Tibial nerve (tissue), 4 donors: ENCODE data around the gene MAP4K4. TPM values are rescaled to one million over a fixed set of nuclear protein-coding genes. Genes with fewer than 3 reads are reported as not detected.

ENCODE experiments used
- DNase-seq, 2 donors: peaks; one replicate each; pipeline ENCODE4 v3.0.0-alpha.2; 2019; ENCODE audit warnings: low spot score in 2 of 2
- H3K27ac ChIP-seq, 4 donors: fragments of 200-600 bp; sonication (generic) in 3 of 4; one replicate each; pipeline ENCODE4 v1.5.1; 2017 to 2019; ENCODE audit warnings: mild to moderate bottlenecking in 1 of 4
- H3K27me3 ChIP-seq, 2 donors: fragments of 200-600 bp; sonication (generic) in 1 of 2; one replicate each; pipeline versions ENCODE4 v1.5.1 to v1.6.0; 2017 to 2019
- H3K36me3 ChIP-seq, 3 donors: fragments of 200-600 bp; sonication (generic); one replicate each; pipeline ENCODE4 v1.5.1; 2018 to 2019
- H3K4me1 ChIP-seq, 4 donors: fragments of 200-600 bp; sonication (generic) in 3 of 4; one replicate each; pipeline ENCODE4 v1.5.1; 2017 to 2019
- H3K4me3 ChIP-seq, 4 donors: fragments of 200-600 bp; sonication (generic) in 3 of 4; one replicate each; pipeline ENCODE4 v1.5.1; 2017 to 2019; ENCODE audit warnings: mild to moderate bottlenecking in 1 of 4, moderate library complexity in 1 of 4
- H3K9me3 ChIP-seq, 4 donors: fragments of 200-600 bp; sonication (generic) in 3 of 4; one replicate each; pipeline ENCODE4 v1.5.1; 2017 to 2019
- CTCF ChIP-seq, 5 experiments: fragments of 200-600 bp in 3 of 5; fragments of 450-650 bp in 2 of 5; sonication (generic) in 3 of 5; IDR thresholded peaks; one replicate each; pipeline ENCODE4 v1.5.1; 2016 to 2019; ENCODE audit warnings: antibody characterized with exemption in 5 of 5, mild to moderate bottlenecking in 3 of 5, moderate library complexity in 2 of 5
- EP300 ChIP-seq, 2 donors: sonication (generic); formaldehyde crosslinking; IDR thresholded peaks; one replicate each; pipeline ENCODE4 v1.6.1; 2017; ENCODE audit warnings: antibody characterized with exemption in 2 of 2, mild to moderate bottlenecking in 1 of 2
- POLR2A ChIP-seq, 2 donors: fragments of 450-650 bp; IDR thresholded peaks; one replicate each; pipeline ENCODE4 v1.6.1; 2017; ENCODE audit warnings: antibody characterized with exemption in 2 of 2, mild to moderate bottlenecking in 2 of 2, moderate library complexity in 2 of 2
- WGBS, 2 donors: methylation state at CpG; one replicate each; pipeline ENCODE4 v1.1.5; 2018; 5-methylcytosine and 5-hydroxymethylcytosine counted together
- total RNA-seq, 4 donors: library from RNA; depleted of rRNA; stranded (reverse); fragments of >200 nt; gene quantifications; one replicate each; pipeline ENCODE4 v1.1.0, GENCODE V29; 2016

Gene MAP4K4
- total RNA-seq, 4 donors from 2014 or later, result 78.0 to 85.7 (median 84.4) TPM

- H3K9me3 ChIP-seq, result no peaks in the 10 kb centered on the region
- H3K27me3 ChIP-seq, result no peaks in the 10 kb centered on the region
- no peak overlapping the region for H3K4me3 ChIP-seq
- peak overlapping the region; percentile 15 to 77 (median 44) for H3K27ac ChIP-seq
- DNase-seq, result no peak
- peaks cover 0 to 86% (median 36%) of the 10 kb centered on the region in 4 donors for H3K4me1 ChIP-seq
- WGBS, 2 donors, result 44 to 53% methylated on average over 5 of the region's 5 CpGs
- no peak for TF ChIP-seq EP300 (IDR thresholded peaks at IDR 0.05)
- TF ChIP-seq CTCF (IDR thresholded peaks at IDR 0.05), result no peak
- TF ChIP-seq POLR2A (IDR thresholded peaks at IDR 0.05), result no peak
- H3K36me3 ChIP-seq, result no peaks in the 10 kb centered on the region
Observed at GRCh38 chr2:101806123-101806522, 108.6 kb downstream of the MAP4K4 start.

- DNase-seq, result no peak
- 18 to 30% methylated on average over 4 of the region's 4 CpGs for WGBS, 2 donors
- Histone ChIP-seq H3K27me3 (no peaks in the 10 kb centered on the region), H3K4me3 (no peak overlapping the region), H3K9me3 (no peaks in the 10 kb centered on the region), H3K27ac (peak overlapping the region; percentile 15 to 77 (median 44)), H3K36me3 (no peaks in the 10 kb centered on the region), H3K4me1 (peaks cover 0 to 85% (median 37%) of the 10 kb centered on the region in 4 donors)
- TF ChIP-seq CTCF (IDR thresholded peaks at IDR 0.05), result no peak
Observed at GRCh38 chr2:101806701-101807100, 109.2 kb downstream of the MAP4K4 start.

GRCh38 chr2:101807242-101807641 lies 109.7 kb downstream of the MAP4K4 start:
- no peak for DNase-seq
- no peaks in the 10 kb centered on the region for H3K9me3 ChIP-seq
- H3K4me3 ChIP-seq, result no peak overlapping the region
- H3K36me3 ChIP-seq, result no peaks in the 10 kb centered on the region
- H3K27ac ChIP-seq, result peak overlapping the region in 2 of 4 donors; percentile 69 to 77
- no peak for TF ChIP-seq EP300 (IDR thresholded peaks at IDR 0.05)
- no peak for TF ChIP-seq POLR2A (IDR thresholded peaks at IDR 0.05)
- no peak for TF ChIP-seq CTCF (IDR thresholded peaks at IDR 0.05)
- H3K4me1 ChIP-seq, result peaks cover 0 to 85% (median 35%) of the 10 kb centered on the region in 4 donors
- 97 to 100% methylated on average over 2 of the region's 2 CpGs for WGBS, 2 donors
- H3K27me3 ChIP-seq, result no peaks in the 10 kb centered on the region

GRCh38 chr2:101808006-101808562 lies 110.6 kb downstream of the MAP4K4 start:
- Histone ChIP-seq H3K4me3 (no peak overlapping the region), H3K36me3 (no peaks in the 10 kb centered on the region), H3K27me3 (no peaks in the 10 kb centered on the region), H3K4me1 (peaks cover 0 to 77% (median 34%) of the 10 kb centered on the region in 4 donors), H3K27ac (peak overlapping the region in 2 of 4 donors; percentile 8 to 30), H3K9me3 (no peaks in the 10 kb centered on the region)
- WGBS, 2 donors, result 58 to 64% methylated on average over 6 of the region's 6 CpGs
- TF ChIP-seq POLR2A (IDR thresholded peaks at IDR 0.05) (no peak), EP300 (IDR thresholded peaks at IDR 0.05) (no peak), CTCF (IDR thresholded peaks at IDR 0.05) (no peak)
- no peak for DNase-seq

- TF ChIP-seq EP300 (IDR thresholded peaks at IDR 0.05) (no peak), POLR2A (IDR thresholded peaks at IDR 0.05) (no peak), CTCF (IDR thresholded peaks at IDR 0.05) (no peak)
- no peaks in the 10 kb centered on the region for H3K36me3 ChIP-seq
- H3K9me3 ChIP-seq, result no peaks in the 10 kb centered on the region
- no peaks in the 10 kb centered on the region for H3K27me3 ChIP-seq
- H3K4me1 ChIP-seq, result peaks cover 0 to 70% (median 21%) of the 10 kb centered on the region in 4 donors
- H3K4me3 ChIP-seq, result no peak overlapping the region
- no peak for DNase-seq
- H3K27ac ChIP-seq, result no peak overlapping the region
Observed at GRCh38 chr2:101809698-101810097, 112.2 kb downstream of the MAP4K4 start.
